G401 (cell line): ENCODE data around the gene SLC22A23. TPM values are rescaled to one million over a fixed set of nuclear protein-coding genes. Genes with fewer than 3 reads are reported as not detected.
A peak's percentile ranks its signal among the peaks of the same experiment; 100 is the strongest.
"Not testable (repeated sequence)": the region's sequence is repeated elsewhere in the genome, so short reads cannot be mapped to it uniquely, and the experiment has no call there.

Source experiments
- DNase-seq: peaks from one replicate; pipeline ENCODE4 v3.0.0-alpha.2; 2015; ENCODE audit warnings: low spot score
- in situ Hi-C: cut with HindIII; loops from 2 replicates; pipeline ENCODE4 v1.10.0; 2016; ENCODE audit warnings: low sequenced_read_pairs, mixed read lengths
- total RNA-seq: library from RNA; depleted of rRNA; stranded (reverse); fragments of >200 nt; shearing (Covaris generic); gene quantifications from 2 replicates; pipeline ENCODE4 v1.2.3, GENCODE V29; 2014

Gene SLC22A23
- total RNA-seq, 1 experiment from 2014 or later = 0.20 TPM

GRCh38 chr6:3252369-3252768 is 204.5 kb downstream of the SLC22A23 start:
- no peak for DNase-seq
- in situ Hi-C loops = no loop called here

GRCh38 chr6:3251462-3252314 is 205.2 kb downstream of the SLC22A23 start:
- peak; percentile 93 for DNase-seq
- in situ Hi-C loops = no loop called here

GRCh38 chr6:3250231-3250675 is 206.6 kb downstream of the SLC22A23 start:
- DNase-seq = peak; percentile 62

GRCh38 chr6:3249821-3250220 is 207.0 kb downstream of the SLC22A23 start:
- in situ Hi-C loops = no loop called here
- DNase-seq = no peak

More at GRCh38 chr6:3250231-3250675, 206.6 kb downstream of the SLC22A23 start:
- in situ Hi-C loops = no loop called here

GRCh38 chr6:3247255-3248146 is 209.3 kb downstream of the SLC22A23 start:
- DNase-seq = peak; percentile 85
- in situ Hi-C loops = no loop called here

- DNase-seq = no peak
- in situ Hi-C loops = no loop called here
These were observed 211.6 kb downstream of the SLC22A23 start for GRCh38 chr6:3245216-3245615.

- in situ Hi-C loops, DNase-seq: not testable (repeated sequence)
These were observed 212.1 kb downstream of the SLC22A23 start for GRCh38 chr6:3244832-3245161.

GRCh38 chr6:3244003-3244831 is 212.6 kb downstream of the SLC22A23 start:
- DNase-seq = no peak
- in situ Hi-C loops = no loop called here

- in situ Hi-C loops = no loop called here
- DNase-seq = no peak
These were observed 214.1 kb downstream of the SLC22A23 start for GRCh38 chr6:3242768-3243167.

GRCh38 chr6:3241745-3242144 is 215.1 kb downstream of the SLC22A23 start:
- DNase-seq, in situ Hi-C loops: not testable (repeated sequence)

- in situ Hi-C loops = no loop called here
- no peak for DNase-seq
These were observed 216.3 kb downstream of the SLC22A23 start for GRCh38 chr6:3240595-3240994.

GRCh38 chr6:3239110-3239830 is 217.6 kb downstream of the SLC22A23 start:
- no peak for DNase-seq
- in situ Hi-C loops = no loop called here

GRCh38 chr6:3237761-3238662 is 218.8 kb downstream of the SLC22A23 start:
- DNase-seq = no peak
- in situ Hi-C loops = no loop called here

- in situ Hi-C loops = no loop called here
- no peak for DNase-seq
These were observed 220.8 kb downstream of the SLC22A23 start for GRCh38 chr6:3236005-3236404.

- in situ Hi-C loops = no loop called here
- DNase-seq = no peak
These were observed 221.4 kb downstream of the SLC22A23 start for GRCh38 chr6:3235486-3235885.

GRCh38 chr6:3233904-3234303 is 222.9 kb downstream of the SLC22A23 start:
- no peak for DNase-seq
- in situ Hi-C loops = no loop called here

GRCh38 chr6:3233321-3233720 is 223.5 kb downstream of the SLC22A23 start:
- peak; percentile 61 for DNase-seq
- in situ Hi-C loops = no loop called here
